OCI-LY7 (cell line): Measurements from ENCODE around the gene DCAKD. TPM values are rescaled to one million over a fixed set of nuclear protein-coding genes. Genes with fewer than 3 reads are reported as not detected.

Experiments
- BruUV-seq: library from RNA; stranded (reverse); fragments of 400-500 nt; replicated peaks from 2 replicates; lab custom pipeline; 2021; lab: Mats Ljungman, UMichigan
- CTCF ChIA-PET: fragments of 300-600 bp; sonication (Branson Sonifier 250); formaldehyde crosslinking; loops from one replicate; lab custom pipeline; 2022; ENCODE audit warnings: antibody characterized with exemption; ENCODE audit not compliant: unreplicated experiment; lab: Charles Lee
- POLR2A ChIA-PET: fragments of 300-600 bp; sonication (Branson Sonifier 250); formaldehyde crosslinking; loops from one replicate; lab custom pipeline; 2022; ENCODE audit warnings: antibody characterized with exemption; lab: Charles Lee
- DNase-seq: peaks from one replicate; pipeline ENCODE4 v3.0.0-alpha.2; 2015; ENCODE audit warnings: low spot score
- H2AFZ ChIP-seq: fragments of 200-600 bp; sonication (generic), shearing (Covaris generic); 2 replicates; pipeline ENCODE4 v1.6.1; 2014; ENCODE audit warnings: mild to moderate bottlenecking, antibody characterized with exemption, low read length, moderate library complexity
- H3K27ac ChIP-seq: fragments of 200-600 bp; sonication (generic); 2 replicates; pipeline ENCODE4 v1.5.1; 2014; ENCODE audit warnings: mixed run types, low read depth, mild to moderate bottlenecking, moderate library complexity, low read length, inconsistent platforms; ENCODE audit not compliant: poor library complexity, severe bottlenecking
- H3K36me3 ChIP-seq: fragments of 200-600 bp; sonication (generic); 2 replicates; pipeline ENCODE4 v1.6.1; 2014; ENCODE audit warnings: mild to moderate bottlenecking, antibody characterized with exemption, low read length, moderate library complexity, mixed read lengths; ENCODE audit not compliant: insufficient read depth
- H3K4me1 ChIP-seq: fragments of 200-600 bp; sonication (generic); 2 replicates; pipeline ENCODE4 v1.5.1; 2014; ENCODE audit warnings: mild to moderate bottlenecking, low read length; ENCODE audit not compliant: insufficient read depth, poor library complexity, severe bottlenecking
- H3K4me2 ChIP-seq: fragments of 200-600 bp; sonication (generic); 2 replicates; pipeline ENCODE4 v1.6.1; 2014; ENCODE audit warnings: mild to moderate bottlenecking, low read length
- H3K4me3 ChIP-seq: fragments of 200-600 bp; sonication (generic); 2 replicates; pipeline ENCODE4 v1.5.1; 2014; ENCODE audit warnings: mild to moderate bottlenecking, low read depth, low read length; ENCODE audit not compliant: poor library complexity, severe bottlenecking
- H3K79me2 ChIP-seq: fragments of 200-600 bp; sonication (generic); 2 replicates; pipeline ENCODE4 v1.6.1; 2016; ENCODE audit warnings: low read depth, mild to moderate bottlenecking, low read length, moderate library complexity, mixed read lengths; ENCODE audit not compliant: insufficient read depth
- H3K9me2 ChIP-seq: fragments of 200-600 bp; sonication (generic); 2 replicates; pipeline ENCODE4 v1.6.1; 2016; ENCODE audit warnings: mild to moderate bottlenecking, low read length, mixed read lengths; ENCODE audit not compliant: insufficient read depth
- H3K9me3 ChIP-seq: fragments of 200-600 bp; sonication (generic); 2 replicates; pipeline ENCODE4 v1.6.1; 2014; ENCODE audit warnings: mild to moderate bottlenecking, mixed run types, low read length, mixed read lengths
- H4K20me1 ChIP-seq: fragments of 200-600 bp; sonication (generic); 2 replicates; pipeline ENCODE4 v1.6.1; 2014; ENCODE audit warnings: mild to moderate bottlenecking, antibody characterized with exemption, low read length, moderate library complexity, mixed read lengths; ENCODE audit not compliant: insufficient read depth
- CTCF ChIP-seq: fragments of 200-600 bp; sonication (generic); conservative IDR thresholded peaks from 2 replicates; pipeline ENCODE4 v1.5.1; 2014; ENCODE audit warnings: mild to moderate bottlenecking, antibody characterized with exemption, low read length, moderate library complexity, mixed read lengths
- EZH2phosphoT487 ChIP-seq: fragments of 200-600 bp; sonication (generic); IDR thresholded peaks from 2 replicates; pipeline ENCODE4 v1.6.1; 2018; ENCODE audit warnings: low read depth, borderline replicate concordance, mild to moderate bottlenecking, mixed run types, antibody characterized with exemption, low read length, moderate library complexity, mixed read lengths
- intact Hi-C: fragments of 100-400 bp; cut with micrococcal nuclease; formaldehyde crosslinking; loops from one replicate; pipeline ENCODE4 v1.10.0; 2022; ENCODE audit not compliant: unreplicated experiment
- total RNA-seq, 2 experiments: library from RNA; depleted of rRNA in 1 of 2; stranded (reverse); fragments of >200 nt in 1 of 2; shearing (Covaris generic) in 1 of 2; gene quantifications; 2 replicates each; pipeline ENCODE4 v1.2.3, GENCODE V29; 2014 to 2022

DCAKD gene
- total RNA-seq, 2 experiments from 2014 or later = 40.8 to 45.6 TPM

DNA sequence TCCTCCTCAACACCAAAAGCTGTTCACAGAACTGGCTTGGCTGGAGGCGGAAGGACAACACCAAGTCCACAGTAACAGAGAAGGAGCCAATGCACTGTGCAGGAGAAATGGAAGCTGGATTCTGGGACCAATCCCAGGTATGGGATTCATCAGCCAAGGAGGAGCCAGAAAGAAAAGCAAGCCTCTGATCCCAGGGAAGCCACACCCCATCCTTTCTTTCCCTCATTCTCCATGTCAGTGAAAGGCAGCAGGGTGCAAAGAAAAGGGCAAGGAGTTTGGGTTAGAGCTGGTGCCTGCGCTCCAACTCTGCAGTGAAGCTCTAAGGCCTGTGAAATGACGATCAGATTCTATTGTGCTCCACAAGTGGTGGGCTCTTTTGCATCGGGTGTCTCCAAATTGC, 11.0 kb downstream of the DCAKD start:
- no peak for DNase-seq
- no peaks in the 10 kb centered on the region for H3K9me3 ChIP-seq
- H3K4me2 ChIP-seq = no peak overlapping the region
- no peaks in the 10 kb centered on the region for H3K36me3 ChIP-seq
- no peak overlapping the region for H3K27ac ChIP-seq
- ChIA-PET CTCF (no interaction called here), POLR2A (interaction anchor here (0.6 to 2.2 kb wide), 3 partner anchors 9 to 39 kb away, joined by 3 to 13 read pairs (median 4); no protein-coding TSS in a partner anchor)
- intact Hi-C loops = no loop called here
- H3K4me3 ChIP-seq = no peak overlapping the region
- no peak for TF ChIP-seq CTCF
- no peak for TF ChIP-seq EZH2phosphoT487
- no peaks in the 10 kb centered on the region for H4K20me1 ChIP-seq
- H2AFZ ChIP-seq = no peak overlapping the region
- H3K79me2 ChIP-seq = no peaks in the 10 kb centered on the region
- no peaks in the 10 kb centered on the region for H3K9me2 ChIP-seq
- peaks cover 8% of the 10 kb centered on the region for H3K4me1 ChIP-seq
- no TSS peak for BruUV-seq

DNA sequence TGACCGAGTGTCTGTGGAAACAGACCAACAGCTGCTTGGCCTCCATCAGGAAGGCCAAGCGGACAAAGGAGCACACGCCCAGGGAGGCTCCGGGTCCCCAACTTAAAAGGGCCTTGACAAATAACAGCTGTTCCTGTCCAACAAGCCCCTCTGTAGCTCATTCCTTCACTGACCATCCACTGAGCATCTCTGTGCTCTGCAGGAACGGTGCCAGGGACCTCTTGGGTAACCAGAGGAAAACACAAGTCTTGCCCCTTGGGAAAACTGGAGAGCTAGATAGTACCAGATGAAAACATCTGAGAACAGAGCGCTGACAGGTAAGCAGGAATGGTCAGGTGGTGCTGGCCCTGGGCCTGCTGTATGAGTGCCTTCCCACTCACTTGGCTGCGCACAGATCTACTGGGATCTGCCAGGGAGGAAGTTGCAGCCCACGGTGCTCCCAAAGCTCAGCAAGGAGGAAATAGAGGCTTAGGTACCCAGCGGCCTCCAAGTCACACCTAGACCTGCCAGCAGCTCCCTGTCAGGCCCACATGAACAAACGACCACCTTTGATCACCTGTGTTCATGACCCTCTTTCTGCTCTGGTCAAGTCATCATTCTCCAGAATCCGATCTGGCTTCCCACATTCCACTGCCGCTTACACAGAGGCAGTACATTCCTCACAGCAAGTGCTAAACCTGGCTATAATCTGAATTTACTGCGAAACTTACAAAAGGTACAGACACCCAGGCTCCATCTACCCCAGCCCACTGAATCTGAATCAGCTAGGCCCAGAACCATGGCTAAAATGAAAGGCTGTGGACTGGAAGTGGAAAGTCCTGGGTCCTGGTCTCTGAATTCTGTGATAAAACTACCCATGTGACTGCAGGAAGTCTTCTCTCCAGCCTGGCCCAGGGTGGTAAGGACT, 12.5 kb downstream of the DCAKD start:
- peaks cover 11% of the 10 kb centered on the region; the same call in 1 of the 2 replicates for H3K36me3 ChIP-seq
- intact Hi-C loops = no loop called here
- no TSS peak for BruUV-seq

More for the DNA sequence above, 12.5 kb downstream of the DCAKD start:
- TF ChIP-seq EZH2phosphoT487 = no peak
- TF ChIP-seq CTCF = no peak
- Histone ChIP-seq H3K4me1 (peaks cover 8% of the 10 kb centered on the region), H3K9me2 (no peaks in the 10 kb centered on the region), H4K20me1 (no peaks in the 10 kb centered on the region), H3K4me3 (no peak overlapping the region), H3K79me2 (no peaks in the 10 kb centered on the region), H3K27ac (no peak overlapping the region), H2AFZ (no peak overlapping the region), H3K9me3 (no peaks in the 10 kb centered on the region), H3K4me2 (no peak overlapping the region)
- no peak for DNase-seq
- POLR2A ChIA-PET = interaction anchor here (0.6 to 2.2 kb wide), 4 partner anchors 8 to 322 kb away, joined by 3 to 13 read pairs (median 4); no protein-coding TSS in a partner anchor
- CTCF ChIA-PET = no interaction called here
